Panc1 (cell line): Measurements from ENCODE around the gene PHTF1. TPM values are rescaled to one million over a fixed set of nuclear protein-coding genes. Genes with fewer than 3 reads are reported as not detected.
A peak's percentile ranks its signal among the peaks of the same experiment; 100 is the strongest.
"Not testable (repeated sequence)": the region's sequence is repeated elsewhere in the genome, so short reads cannot be mapped to it uniquely, and the experiment has no call there.

Source experiments
- ATAC-seq: fragments of 200-7000 bp; cut with Tn5 transposase; 2 replicates; pipeline ENCODE4 v1.9.1; 2020; ENCODE audit warnings: mild to moderate bottlenecking, moderate library complexity
- BruUV-seq: library from RNA; stranded (reverse); fragments of 400-500 nt; replicated peaks from 2 replicates; lab custom pipeline; 2021; lab: Mats Ljungman, UMichigan
- CTCF ChIA-PET: fragments of 300-600 bp; sonication (Branson Sonifier 250); formaldehyde crosslinking; loops from one replicate; lab custom pipeline; 2022; ENCODE audit warnings: antibody characterized with exemption; lab: Charles Lee
- POLR2A ChIA-PET: fragments of 300-600 bp; sonication (Branson Sonifier 250); formaldehyde crosslinking; loops from one replicate; lab custom pipeline; 2022; ENCODE audit warnings: antibody characterized with exemption; lab: Charles Lee
- DNase-seq: peaks from one replicate; pipeline ENCODE4 v3.0.0-alpha.2; 2010; ENCODE audit warnings: low read depth, low spot score
- H3K27ac ChIP-seq: 2 replicates; pipeline ENCODE4 v1.5.1; 2011; ENCODE audit warnings: mild to moderate bottlenecking, low read length, inconsistent platforms
- H3K27me3 ChIP-seq: fragments of 200-500 bp; sonication (Bioruptor generic); 2 replicates; pipeline ENCODE4 v1.6.0; 2014; ENCODE audit warnings: low read length, inconsistent platforms; ENCODE audit not compliant: control insufficient read depth, insufficient read depth
- H3K36me3 ChIP-seq: fragments of 200-500 bp; sonication (Bioruptor generic); 2 replicates; pipeline ENCODE4 v1.5.1; 2014; ENCODE audit warnings: inconsistent platforms, mild to moderate bottlenecking, low read length, moderate library complexity; ENCODE audit not compliant: control insufficient read depth, insufficient read depth
- H3K4me1 ChIP-seq: 2 replicates; pipeline ENCODE4 v1.5.1; 2011; ENCODE audit warnings: inconsistent platforms, mild to moderate bottlenecking, low read length, moderate library complexity; ENCODE audit not compliant: control insufficient read depth, insufficient read depth
- H3K4me3 ChIP-seq, 2 experiments: 2 replicates each; pipeline ENCODE4 v1.5.1; 2011 to 2012; ENCODE audit warnings: low read depth in 2 of 2, low read length in 2 of 2, mild to moderate bottlenecking in 2 of 2, inconsistent platforms in 1 of 2, moderate library complexity in 1 of 2
- H3K9me3 ChIP-seq: fragments of 200-500 bp; sonication (Bioruptor generic); 2 replicates; pipeline ENCODE4 v1.5.1; 2014; ENCODE audit warnings: low read depth, mild to moderate bottlenecking, inconsistent platforms, low read length, moderate library complexity; ENCODE audit not compliant: control insufficient read depth, insufficient read depth
- CTCF ChIP-seq: fragments of 450-650 bp; IDR thresholded peaks from 2 replicates; pipeline ENCODE4 v1.5.1; 2017; ENCODE audit warnings: mild to moderate bottlenecking
- POLR2AphosphoS5 ChIP-seq: IDR thresholded peaks from 2 replicates; pipeline ENCODE4 v1.6.1; 2012; ENCODE audit warnings: mild to moderate bottlenecking, low read depth, low read length, moderate library complexity
- SIN3A ChIP-seq: IDR thresholded peaks from 2 replicates; pipeline ENCODE4 v1.6.1; 2012; ENCODE audit warnings: low read depth, mild to moderate bottlenecking, low read length, moderate library complexity, borderline replicate concordance; ENCODE audit not compliant: insufficient read depth
- TCF7L2 ChIP-seq: IDR thresholded peaks from 2 replicates; pipeline ENCODE4 v1.6.1; 2011; ENCODE audit warnings: mild to moderate bottlenecking, low read depth, low read length, inconsistent platforms
- in situ Hi-C: cut with HindIII; loops from 2 replicates; pipeline ENCODE4 v1.10.0; 2016; ENCODE audit warnings: low sequenced_read_pairs, low pct_unique_long_range_greater_than_20kb
- intact Hi-C: fragments of 100-400 bp; cut with micrococcal nuclease; formaldehyde crosslinking; loops from one replicate; pipeline ENCODE4 v1.10.0; 2022; ENCODE audit not compliant: unreplicated experiment
- total RNA-seq: library from RNA; stranded (reverse); gene quantifications from one replicate; pipeline ENCODE4 v1.2.1, GENCODE V29; 2021; ENCODE audit not compliant: unreplicated experiment
- TF ChIP-seq, protein P1 (sequence below), 2 experiments: IDR thresholded peaks; 2 replicates each; pipeline ENCODE4 v1.6.1; 2011 to 2012; ENCODE audit warnings: low read depth in 2 of 2, control low read depth in 1 of 2, low read length in 1 of 2, mild to moderate bottlenecking in 1 of 2, moderate library complexity in 1 of 2; ENCODE audit not compliant: insufficient read depth in 1 of 2

Gene PHTF1
- total RNA-seq, 1 experiment from 2014 or later = 32.0 TPM

GRCh38 chr1:113758631-113759332, 504 bp downstream of the PHTF1 start:
- in situ Hi-C loops (no loop called here), intact Hi-C loops (no loop called here)
- CTCF ChIA-PET = no interaction called here
- peaks cover 6% of the 10 kb centered on the region for H3K4me1 ChIP-seq
- peak overlapping the region; percentile 54 to 79 for H3K4me3 ChIP-seq
- H3K27me3 ChIP-seq = no peaks in the 10 kb centered on the region
- BruUV-seq = no TSS peak
- H3K27ac ChIP-seq = peak overlapping the region; percentile 93
- H3K36me3 ChIP-seq = peaks cover 7% of the 10 kb centered on the region
- TF ChIP-seq CTCF (no peak), POLR2AphosphoS5 (no peak), TCF7L2 (no peak), SIN3A (no peak)
- TF ChIP-seq, protein P1, sequence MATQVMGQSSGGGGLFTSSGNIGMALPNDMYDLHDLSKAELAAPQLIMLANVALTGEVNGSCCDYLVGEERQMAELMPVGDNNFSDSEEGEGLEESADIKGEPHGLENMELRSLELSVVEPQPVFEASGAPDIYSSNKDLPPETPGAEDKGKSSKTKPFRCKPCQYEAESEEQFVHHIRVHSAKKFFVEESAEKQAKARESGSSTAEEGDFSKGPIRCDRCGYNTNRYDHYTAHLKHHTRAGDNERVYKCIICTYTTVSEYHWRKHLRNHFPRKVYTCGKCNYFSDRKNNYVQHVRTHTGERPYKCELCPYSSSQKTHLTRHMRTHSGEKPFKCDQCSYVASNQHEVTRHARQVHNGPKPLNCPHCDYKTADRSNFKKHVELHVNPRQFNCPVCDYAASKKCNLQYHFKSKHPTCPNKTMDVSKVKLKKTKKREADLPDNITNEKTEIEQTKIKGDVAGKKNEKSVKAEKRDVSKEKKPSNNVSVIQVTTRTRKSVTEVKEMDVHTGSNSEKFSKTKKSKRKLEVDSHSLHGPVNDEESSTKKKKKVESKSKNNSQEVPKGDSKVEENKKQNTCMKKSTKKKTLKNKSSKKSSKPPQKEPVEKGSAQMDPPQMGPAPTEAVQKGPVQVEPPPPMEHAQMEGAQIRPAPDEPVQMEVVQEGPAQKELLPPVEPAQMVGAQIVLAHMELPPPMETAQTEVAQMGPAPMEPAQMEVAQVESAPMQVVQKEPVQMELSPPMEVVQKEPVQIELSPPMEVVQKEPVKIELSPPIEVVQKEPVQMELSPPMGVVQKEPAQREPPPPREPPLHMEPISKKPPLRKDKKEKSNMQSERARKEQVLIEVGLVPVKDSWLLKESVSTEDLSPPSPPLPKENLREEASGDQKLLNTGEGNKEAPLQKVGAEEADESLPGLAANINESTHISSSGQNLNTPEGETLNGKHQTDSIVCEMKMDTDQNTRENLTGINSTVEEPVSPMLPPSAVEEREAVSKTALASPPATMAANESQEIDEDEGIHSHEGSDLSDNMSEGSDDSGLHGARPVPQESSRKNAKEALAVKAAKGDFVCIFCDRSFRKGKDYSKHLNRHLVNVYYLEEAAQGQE (IDR thresholded peaks at IDR 0.05; ENCODE audit: insufficient read depth in 1 of 2, low read depth in 2 of 2, low read length in 1 of 2) = no peak
- POLR2A ChIA-PET = interaction anchor here (0.6 to 0.9 kb wide), 6 partner anchors 8 to 367 kb away, joined by 3 to 15 read pairs (median 4); partner anchors contain the start of gene DCLRE1B
- DNase-seq (no peak), ATAC-seq (peak; percentile 86)
- no peaks in the 10 kb centered on the region for H3K9me3 ChIP-seq

- intact Hi-C loops (no loop called here), in situ Hi-C loops (no loop called here)
- ATAC-seq = no peak
- Histone ChIP-seq H3K9me3 (no peaks in the 10 kb centered on the region), H3K27ac (no peak overlapping the region), H3K4me3 (no peak overlapping the region), H3K27me3 (no peaks in the 10 kb centered on the region), H3K4me1 (peaks cover 6% of the 10 kb centered on the region), H3K36me3 (peaks cover 9% of the 10 kb centered on the region)
- BruUV-seq = no TSS peak
- DNase-seq = no peak
- POLR2A ChIA-PET = no interaction called here
- CTCF ChIA-PET = no interaction called here
- TF ChIP-seq POLR2AphosphoS5 (no peak), TCF7L2 (no peak), CTCF (no peak), SIN3A (no peak)
- TF ChIP-seq, protein P1 (IDR thresholded peaks at IDR 0.05; ENCODE audit: insufficient read depth in 1 of 2, low read depth in 2 of 2, low read length in 1 of 2) = no peak
These were observed 2.8 kb downstream of the PHTF1 start for GRCh38 chr1:113756461-113756860.

- BruUV-seq, POLR2A ChIA-PET, H3K9me3 ChIP-seq, H3K27me3 ChIP-seq, DNase-seq, intact Hi-C loops, in situ Hi-C loops, H3K36me3 ChIP-seq, H3K4me1 ChIP-seq, H3K4me3 ChIP-seq, H3K27ac ChIP-seq, ATAC-seq, CTCF ChIA-PET: not testable (repeated sequence)
These were observed 6.0 kb downstream of the PHTF1 start for GRCh38 chr1:113753333-113753732.
